H9 (cell line): ENCODE measurements around the gene S100A7A. TPM values are rescaled to one million over a fixed set of nuclear protein-coding genes. Genes with fewer than 3 reads are reported as not detected.

Source experiments
- DNase-seq: peaks from one replicate; pipeline ENCODE4 v3.0.0-alpha.2; 2017
- H2AFZ ChIP-seq: one replicate; pipeline ENCODE4 v1.6.1; 2013; ENCODE audit warnings: mild to moderate bottlenecking, low read length, control low read depth, moderate library complexity
- H2AK5ac ChIP-seq: 2 replicates; pipeline ENCODE4 v1.6.1; 2013; ENCODE audit warnings: low read length, control low read depth, mixed read lengths; ENCODE audit not compliant: insufficient read length
- H2BK120ac ChIP-seq: one replicate; pipeline ENCODE4 v1.6.1; 2013; ENCODE audit warnings: low read depth, mild to moderate bottlenecking, low read length, control low read depth, inconsistent platforms; ENCODE audit not compliant: poor library complexity, severe bottlenecking
- H2BK12ac ChIP-seq: 2 replicates; pipeline ENCODE4 v1.6.1; 2013; ENCODE audit warnings: low read length, control low read depth, mixed read lengths, low read depth; ENCODE audit not compliant: insufficient read length
- H2BK15ac ChIP-seq: 2 replicates; pipeline ENCODE4 v1.6.1; 2013; ENCODE audit warnings: low read depth, low read length, control low read depth
- H2BK20ac ChIP-seq: one replicate; pipeline ENCODE4 v1.6.1; 2013; ENCODE audit warnings: low read depth, mild to moderate bottlenecking, low read length, control low read depth, inconsistent platforms; ENCODE audit not compliant: poor library complexity, severe bottlenecking
- H2BK5ac ChIP-seq: 2 replicates; pipeline ENCODE4 v1.6.1; 2013; ENCODE audit warnings: low read length, control low read depth, mixed read lengths; ENCODE audit not compliant: insufficient read length
- H3K14ac ChIP-seq: 2 replicates; pipeline ENCODE4 v1.6.1; 2013; ENCODE audit warnings: low read length, control low read depth; ENCODE audit not compliant: insufficient read depth
- H3K18ac ChIP-seq: 2 replicates; pipeline ENCODE4 v1.6.1; 2013; ENCODE audit warnings: low read depth, mild to moderate bottlenecking, mixed read lengths, low read length, control low read depth; ENCODE audit not compliant: insufficient read length
- H3K23ac ChIP-seq: 2 replicates; pipeline ENCODE4 v1.6.1; 2013; ENCODE audit warnings: low read length, control low read depth, mixed read lengths, low read depth; ENCODE audit not compliant: insufficient read length
- H3K23me2 ChIP-seq: 2 replicates; pipeline ENCODE4 v1.6.1; 2013; ENCODE audit warnings: low read depth, mild to moderate bottlenecking, mixed read lengths, low read length, control low read depth; ENCODE audit not compliant: insufficient read length, poor library complexity, severe bottlenecking
- H3K27ac ChIP-seq: 2 replicates; pipeline ENCODE4 v1.5.1; 2013; ENCODE audit warnings: low read length, control low read depth, mixed read lengths, low read depth; ENCODE audit not compliant: insufficient read length
- H3K27me3 ChIP-seq: 2 replicates; pipeline ENCODE4 v1.6.1; 2013; ENCODE audit warnings: low read length, control low read depth, inconsistent platforms; ENCODE audit not compliant: insufficient read depth
- H3K4ac ChIP-seq: 2 replicates; pipeline ENCODE4 v1.6.1; 2013; ENCODE audit warnings: low read depth, mild to moderate bottlenecking, control low read depth, inconsistent platforms, low read length, moderate library complexity
- H3K4me1 ChIP-seq: 2 replicates; pipeline ENCODE4 v1.6.1; 2013; ENCODE audit warnings: low read length, control low read depth, inconsistent platforms; ENCODE audit not compliant: insufficient read depth
- H3K4me2 ChIP-seq: 2 replicates; pipeline ENCODE4 v1.6.1; 2013; ENCODE audit warnings: low read length, control low read depth, mixed read lengths; ENCODE audit not compliant: insufficient read length, insufficient read depth
- H3K56ac ChIP-seq: 2 replicates; pipeline ENCODE4 v1.6.1; 2013; ENCODE audit warnings: low read depth, mild to moderate bottlenecking, mixed read lengths, low read length, control low read depth; ENCODE audit not compliant: insufficient read length
- H3K79me1 ChIP-seq: 2 replicates; pipeline ENCODE4 v1.6.1; 2013; ENCODE audit warnings: low read depth, mild to moderate bottlenecking, moderate library complexity, low read length, control low read depth, inconsistent platforms; ENCODE audit not compliant: insufficient read depth, poor library complexity, severe bottlenecking
- H3K79me2 ChIP-seq: 2 replicates; pipeline ENCODE4 v1.6.1; 2013; ENCODE audit warnings: low read length, control low read depth, inconsistent platforms; ENCODE audit not compliant: insufficient read depth
- H3K9ac ChIP-seq: 2 replicates; pipeline ENCODE4 v1.6.1; 2013; ENCODE audit warnings: low read length, control low read depth, mixed read lengths; ENCODE audit not compliant: insufficient read length; ENCODE audit errors: extremely low read depth
- H3K9me3 ChIP-seq: one replicate; pipeline ENCODE4 v1.6.1; 2013; ENCODE audit warnings: low read depth, low read length, inconsistent platforms; ENCODE audit not compliant: control insufficient read depth
- H3T11ph ChIP-seq: one replicate; pipeline ENCODE4 v1.6.1; 2013; ENCODE audit warnings: mild to moderate bottlenecking, low read length, control low read depth, inconsistent platforms
- H4K20me1 ChIP-seq: one replicate; pipeline ENCODE4 v1.6.1; 2013; ENCODE audit not compliant: control insufficient read depth, insufficient read length, insufficient read depth
- H4K5ac ChIP-seq: 2 replicates; pipeline ENCODE4 v1.6.1; 2013; ENCODE audit warnings: low read depth, mild to moderate bottlenecking, mixed read lengths, low read length, control low read depth; ENCODE audit not compliant: insufficient read length
- H4K8ac ChIP-seq: replicated peaks from 2 replicates; pipeline ENCODE4 v1.6.1; 2013; ENCODE audit warnings: low read length, control low read depth, mixed read lengths, low read depth; ENCODE audit not compliant: insufficient read length
- H4K91ac ChIP-seq: 2 replicates; pipeline ENCODE4 v1.6.1; 2013; ENCODE audit warnings: low read depth, mild to moderate bottlenecking, moderate library complexity, mixed read lengths, low read length, control low read depth; ENCODE audit not compliant: insufficient read length
- H3K27ac Mint-ChIP-seq, 3 experiments: 2 replicates in 2 of 3; 3 replicates in 1 of 3; pipeline ENCODE4 v1.8.0; 2020 to 2021; ENCODE audit warnings: mixed read lengths in 3 of 3, mild to moderate bottlenecking in 1 of 3, moderate library complexity in 1 of 3
- H3K27me3 Mint-ChIP-seq: 2 replicates; pipeline ENCODE4 v1.8.0; 2021; ENCODE audit warnings: low read depth, mild to moderate bottlenecking, moderate library complexity, mixed read lengths
- H3K36me3 Mint-ChIP-seq, 3 experiments: 2 replicates in 2 of 3; 3 replicates in 1 of 3; pipeline ENCODE4 v1.8.0; 2020 to 2021; ENCODE audit warnings: low read depth in 3 of 3, mixed read lengths in 3 of 3; ENCODE audit not compliant: insufficient read depth in 1 of 3
- H3K4me1 Mint-ChIP-seq, 2 experiments: 2 replicates each; pipeline ENCODE4 v1.8.0; 2020; ENCODE audit warnings: mixed read lengths in 2 of 2
- H3K4me3 Mint-ChIP-seq, 2 experiments: 2 replicates in 1 of 2; 3 replicates in 1 of 2; pipeline ENCODE4 v1.8.0; 2020 to 2021; ENCODE audit warnings: mild to moderate bottlenecking in 2 of 2, mixed read lengths in 2 of 2, moderate library complexity in 1 of 2
- H3K9me3 Mint-ChIP-seq, 2 experiments: 2 replicates in 1 of 2; 3 replicates in 1 of 2; pipeline ENCODE4 v1.8.0; 2020; ENCODE audit warnings: mild to moderate bottlenecking in 2 of 2, mixed read lengths in 2 of 2, moderate library complexity in 1 of 2
- CTCF ChIP-seq: fragments of 200-600 bp; sonication (generic); conservative IDR thresholded peaks from 3 replicates; pipeline ENCODE4 v1.8.0; 2021; ENCODE audit warnings: antibody characterized with exemption, mild to moderate bottlenecking
- WGBS: extraction: QIAGEN DNeasy Blood & Tissue Kit; methylation state at CpG from one replicate; pipeline ENCODE4 v1.1.7; 2013; ENCODE audit warnings: missing lambda C conversion rate, low lambda C conversion rate, mixed read lengths; ENCODE audit not compliant: insufficient read length; ENCODE audit errors: extremely low coverage; 5-methylcytosine and 5-hydroxymethylcytosine counted together
- long read RNA-seq: library from polyadenylated mRNA; unstranded; transcript quantifications from one replicate; pipeline ENCODE4 v2.0.0, GENCODE V29; 2020
- total RNA-seq: library from RNA; stranded (reverse); gene quantifications from 2 replicates; pipeline ENCODE4 v1.2.1, GENCODE V29; 2021

S100A7A gene
- total RNA-seq, result not detected in 2 replicates
- long read RNA-seq, result 0 reads

- H3K36me3 Mint-ChIP-seq, result no peaks in the 10 kb centered on the region
Observed at GRCh38 chr1:153415850-153416570, at the start of gene S100A7A. TSS of gene S100A7A (plus strand) at chr1:153416520. CDS start at chr1:153418083, 1,563 bp downstream.

More at GRCh38 chr1:153415850-153416570, at the start of gene S100A7A:
- no peak within 1 kb of the TSS for H3K14ac ChIP-seq
- no peak within 1 kb of the TSS for H3K56ac ChIP-seq
- TF ChIP-seq CTCF, result no peak
- DNase-seq, result no peak
- H3K23me2 ChIP-seq, result no peaks in the 10 kb centered on the region
- H2AFZ ChIP-seq, result no peak within 1 kb of the TSS
- no peak within 1 kb of the TSS for H3T11ph ChIP-seq
- H3K4me1 ChIP-seq, result no peaks in the 10 kb centered on the region
- no peak within 1 kb of the TSS for H2BK15ac ChIP-seq
- H2AK5ac ChIP-seq, result no peak within 1 kb of the TSS
- H4K20me1 ChIP-seq, result no peaks in the 10 kb centered on the region
- no peaks in the 10 kb centered on the region for H3K79me2 ChIP-seq
- H3K27ac ChIP-seq, result no peak within 1 kb of the TSS
- Mint-ChIP-seq H3K27me3 (peaks cover 16% of the 10 kb centered on the region), H3K4me1 (no peaks in the 10 kb centered on the region), H3K9me3 (peaks cover 5 to 10% of the 10 kb centered on the region in 2 experiments; a peak in 2 of 5 replicates), H3K27ac (no peak within 1 kb of the TSS), H3K4me3 (no peak within 1 kb of the TSS; a peak in 1 of 5 replicates)
- H3K27me3 ChIP-seq, result no peaks in the 10 kb centered on the region
- H2BK20ac ChIP-seq, result no peak within 1 kb of the TSS
- no peak within 1 kb of the TSS for H3K9ac ChIP-seq
- no peak within 1 kb of the TSS for H3K4me2 ChIP-seq
- no peaks in the 10 kb centered on the region for H3K79me1 ChIP-seq
- H2BK5ac ChIP-seq, result no peak within 1 kb of the TSS
- no peak within 1 kb of the TSS for H2BK12ac ChIP-seq
- no peaks in the 10 kb centered on the region for H3K9me3 ChIP-seq
- no peak within 1 kb of the TSS for H4K5ac ChIP-seq
- no peak within 1 kb of the TSS for H3K18ac ChIP-seq
- WGBS, result no CpG with 5 or more reads among the region's 6 CpGs
- H3K23ac ChIP-seq, result no peak within 1 kb of the TSS
- no peak within 1 kb of the TSS for H3K4ac ChIP-seq
- H4K91ac ChIP-seq, result no peak within 1 kb of the TSS
- no peak within 1 kb of the TSS for H4K8ac ChIP-seq
- H2BK120ac ChIP-seq, result no peak within 1 kb of the TSS
